ENCODE results near the gene TMPRSS7. TPM values are rescaled to one million over a fixed set of nuclear protein-coding genes. Genes with fewer than 3 reads are reported as not detected.

TMPRSS7 gene
- total and polyA plus RNA-seq, 2 experiments from 2014 or later, result not detected

GRCh38 chr3:112001526-112001925, 33.0 kb upstream of the TMPRSS7 start:
- Mint-ChIP-seq H3K4me3 (no peak overlapping the region), H3K4me1 (peaks cover 22% of the 10 kb centered on the region), H3K27me3 (ENCODE audit: insufficient read depth, low read depth, poor library complexity) (peaks cover 21% of the 10 kb centered on the region), H3K36me3 (ENCODE audit: low read depth) (peaks cover 18% of the 10 kb centered on the region; the same call in 2 of the 3 replicates), H3K9me3 (no peaks in the 10 kb centered on the region), H3K27ac (no peak overlapping the region)
- no peaks in the 10 kb centered on the region for H3K79me2 ChIP-seq (replicated peaks; ENCODE audit: insufficient read depth)
- H3K9me2 ChIP-seq (ENCODE audit: insufficient read depth), result no peaks in the 10 kb centered on the region
- peaks cover 5% of the 10 kb centered on the region; the same call in 1 of the 2 replicates for H3K36me3 ChIP-seq (ENCODE audit: insufficient read depth)
- no peak overlapping the region for H3K27ac ChIP-seq (ENCODE audit: low read depth)
- TF ChIP-seq, protein P1, sequence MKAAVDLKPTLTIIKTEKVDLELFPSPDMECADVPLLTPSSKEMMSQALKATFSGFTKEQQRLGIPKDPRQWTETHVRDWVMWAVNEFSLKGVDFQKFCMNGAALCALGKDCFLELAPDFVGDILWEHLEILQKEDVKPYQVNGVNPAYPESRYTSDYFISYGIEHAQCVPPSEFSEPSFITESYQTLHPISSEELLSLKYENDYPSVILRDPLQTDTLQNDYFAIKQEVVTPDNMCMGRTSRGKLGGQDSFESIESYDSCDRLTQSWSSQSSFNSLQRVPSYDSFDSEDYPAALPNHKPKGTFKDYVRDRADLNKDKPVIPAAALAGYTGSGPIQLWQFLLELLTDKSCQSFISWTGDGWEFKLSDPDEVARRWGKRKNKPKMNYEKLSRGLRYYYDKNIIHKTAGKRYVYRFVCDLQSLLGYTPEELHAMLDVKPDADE (IDR thresholded peaks at IDR 0.05), result no peak
- TF ChIP-seq REST (IDR thresholded peaks at IDR 0.05; ENCODE audit: unreplicated experiment) (no peak), STAT1 (IDR thresholded peaks at IDR 0.05; ENCODE audit: unreplicated experiment) (no peak)
- no peak for ATAC-seq
- no peaks in the 10 kb centered on the region for H3F3A ChIP-seq (replicated peaks; ENCODE audit: low read depth)
- peaks cover 18% of the 10 kb centered on the region for H3K4me1 ChIP-seq (ENCODE audit: insufficient read depth)
- no peaks in the 10 kb centered on the region; the same call in 1 of the 2 replicates for H4K20me1 ChIP-seq (replicated peaks; ENCODE audit: insufficient read depth)
- H2AFZ ChIP-seq, result no peak overlapping the region
- no peak overlapping the region for H3K4me3 ChIP-seq
- H3K27me3 ChIP-seq (ENCODE audit: insufficient read depth), result peaks cover 22% of the 10 kb centered on the region
- H3K4me2 ChIP-seq, result no peak overlapping the region
- no peak for DNase-seq (ENCODE audit: low spot score)

DNA sequence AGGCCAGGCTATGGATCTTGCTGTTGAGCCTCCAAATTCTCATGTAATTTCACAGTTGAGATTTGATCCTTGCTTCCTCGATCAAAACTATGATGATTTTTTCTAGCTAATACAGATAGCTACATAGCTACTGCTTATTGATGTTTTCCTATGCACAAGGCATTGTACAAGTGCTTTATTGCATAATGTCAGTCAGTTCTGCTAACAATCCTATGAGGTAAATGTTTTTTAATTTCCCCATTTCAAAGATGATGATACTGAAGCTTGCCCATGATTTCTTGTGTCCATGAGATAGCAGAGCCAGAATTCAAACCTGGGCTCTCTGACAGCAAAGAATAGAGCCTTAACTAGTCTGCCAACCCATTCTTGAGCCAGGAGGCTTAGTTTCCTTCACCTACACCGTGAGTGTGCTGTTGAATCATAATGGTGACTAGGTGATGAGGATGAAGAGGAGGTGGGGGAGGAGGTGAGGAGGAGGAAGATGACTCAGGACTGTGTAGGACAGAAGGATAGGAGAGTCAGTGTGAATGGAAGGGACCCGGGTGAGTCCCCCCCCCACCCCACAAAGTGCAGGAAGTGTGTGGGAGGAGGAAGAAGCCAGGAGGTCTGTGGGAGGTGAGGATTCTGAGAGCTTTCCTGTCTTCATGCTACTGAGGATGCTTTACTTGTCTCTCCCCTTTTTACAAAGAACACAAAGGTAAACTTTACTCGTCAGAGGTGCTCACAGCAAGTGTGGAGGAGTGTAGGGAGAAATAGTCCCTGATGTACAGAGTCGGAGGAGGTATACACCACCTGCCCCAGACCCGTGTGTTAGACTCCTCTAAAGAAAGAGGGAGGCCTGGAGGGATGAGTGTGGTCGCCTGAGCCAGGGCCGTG, 32.2 kb upstream of the TMPRSS7 start:
- ATAC-seq (no peak), DNase-seq (ENCODE audit: low spot score) (no peak)
- Histone ChIP-seq H4K20me1 (replicated peaks; ENCODE audit: insufficient read depth) (no peaks in the 10 kb centered on the region; the same call in 1 of the 2 replicates), H3K9me2 (ENCODE audit: insufficient read depth) (no peaks in the 10 kb centered on the region), H3K27me3 (ENCODE audit: insufficient read depth) (peaks cover 20% of the 10 kb centered on the region), H3K4me2 (no peak overlapping the region), H3K27ac (ENCODE audit: low read depth) (no peak overlapping the region), H2AFZ (no peak overlapping the region), H3F3A (replicated peaks; ENCODE audit: low read depth) (no peaks in the 10 kb centered on the region), H3K36me3 (ENCODE audit: insufficient read depth) (peaks cover 5% of the 10 kb centered on the region; the same call in 1 of the 2 replicates), H3K4me3 (no peak overlapping the region), H3K79me2 (replicated peaks; ENCODE audit: insufficient read depth) (no peaks in the 10 kb centered on the region), H3K4me1 (ENCODE audit: insufficient read depth) (peaks cover 18% of the 10 kb centered on the region)
- peaks cover 18% of the 10 kb centered on the region; the same call in 2 of the 3 replicates for H3K36me3 Mint-ChIP-seq (ENCODE audit: low read depth)
- H3K9me3 Mint-ChIP-seq, result no peaks in the 10 kb centered on the region
- no peak overlapping the region for H3K4me3 Mint-ChIP-seq
- H3K27ac Mint-ChIP-seq, result no peak overlapping the region
- H3K27me3 Mint-ChIP-seq (ENCODE audit: insufficient read depth, low read depth, poor library complexity), result peaks cover 21% of the 10 kb centered on the region
- peaks cover 22% of the 10 kb centered on the region for H3K4me1 Mint-ChIP-seq
- no peak for TF ChIP-seq ZNF462 (CRISPR knock-in tag; IDR thresholded peaks at IDR 0.05)
- no peak for TF ChIP-seq POLR2AphosphoS5 (IDR thresholded peaks at IDR 0.05; ENCODE audit: low read depth)
- no peak for TF ChIP-seq EZH2phosphoT487 (IDR thresholded peaks at IDR 0.05; ENCODE audit: unreplicated experiment)
- TF ChIP-seq, protein P1 (IDR thresholded peaks at IDR 0.05), result no peak
- no peak for TF ChIP-seq JUNB (IDR thresholded peaks at IDR 0.05; ENCODE audit: unreplicated experiment)
- TF ChIP-seq ZNF114 (CRISPR knock-in tag; IDR thresholded peaks at IDR 0.05), result no peak

Measured in GM23338 (cell line).